Heart right ventricle (tissue), 16 donors: ENCODE results near the gene RBBP8NL. TPM values are rescaled to one million over a fixed set of nuclear protein-coding genes. Genes with fewer than 3 reads are reported as not detected.

ENCODE experiments used
- ATAC-seq, 8 donors: fragments of 200-7000 bp; cut with Tn5 transposase; one replicate each; pipeline ENCODE4 v1.9.1; 2020; ENCODE audit warnings: mild to moderate bottlenecking in 8 of 8, moderate library complexity in 8 of 8, moderate number of reproducible peaks in 1 of 8
- DNase-seq, 2 donors: peaks; one replicate each; pipeline ENCODE4 v3.0.0-alpha.2; 2020
- H3K27ac ChIP-seq, 10 donors: fragments of 200-600 bp; sonication (generic) in 2 of 10; one replicate each; pipeline versions ENCODE4 v1.5.0 to v1.8.0; 2020 to 2022; ENCODE audit warnings: mild to moderate bottlenecking in 3 of 10
- H3K27me3 ChIP-seq, 7 donors: fragments of 200-600 bp; one replicate each; pipeline ENCODE4 v1.8.0; 2021 to 2022; ENCODE audit warnings: mild to moderate bottlenecking in 2 of 7
- H3K36me3 ChIP-seq, 9 donors: fragments of 200-600 bp; sonication (generic) in 1 of 9; one replicate each; pipeline versions ENCODE4 v1.5.0 to v1.8.0; 2020 to 2022; ENCODE audit warnings: mild to moderate bottlenecking in 2 of 9
- H3K4me1 ChIP-seq, 9 donors: fragments of 200-600 bp; sonication (generic) in 1 of 9; one replicate each; pipeline versions ENCODE4 v1.5.0 to v1.8.0; 2020 to 2022; ENCODE audit warnings: mild to moderate bottlenecking in 4 of 9
- H3K4me3 ChIP-seq, 10 donors: fragments of 200-600 bp; sonication (generic) in 2 of 10; one replicate each; pipeline versions ENCODE4 v1.5.0 to v1.8.0; 2020 to 2022; ENCODE audit warnings: mild to moderate bottlenecking in 7 of 10, moderate library complexity in 2 of 10
- H3K9me3 ChIP-seq, 11 donors: fragments of 200-600 bp in 10 of 11; sonication (generic) in 2 of 11; one replicate each; pipeline versions ENCODE4 v1.5.0 to v1.8.0; 2013 to 2022; ENCODE audit warnings: mild to moderate bottlenecking in 2 of 11, control low read depth in 1 of 11, moderate library complexity in 1 of 11
- CTCF ChIP-seq, 9 donors: fragments of 200-600 bp; sonication (generic) in 2 of 9; IDR thresholded peaks; one replicate each; pipeline versions ENCODE4 v1.5.0 to v1.8.0; 2021 to 2022; ENCODE audit warnings: antibody characterized with exemption in 9 of 9, mild to moderate bottlenecking in 5 of 9, moderate library complexity in 1 of 9
- WGBS, 2 donors: extraction: QIAGEN DNeasy Blood & Tissue Kit; methylation state at CpG; one replicate each; pipeline ENCODE4 v1.1.7; 2013; ENCODE audit warnings: inconsistent platforms in 1 of 2; 5-methylcytosine and 5-hydroxymethylcytosine counted together
- intact Hi-C, 10 donors: fragments of 100-400 bp; cut with DNase I; formaldehyde crosslinking; loops; one replicate each; pipeline versions ENCODE4 v1.11.1 to v1.14.2; 2022
- polyA plus RNA-seq, 2 donors: library from polyadenylated mRNA; stranded (reverse); fragments of 200-250 nt; gene quantifications; one replicate each; pipeline ENCODE4 v1.2.3, GENCODE V29; 2013
- total RNA-seq, 10 donors: library from RNA; stranded (reverse); fragmentation: NEBNext Ultra II Directional in 3 of 10; extraction: Animal tissue kit (Norgen Biotek cat#: 25700) in 3 of 10; gene quantifications; one replicate each; pipeline versions ENCODE4 v1.2.1 to v1.2.4, GENCODE V29; 2021 to 2023
- donor health status: Arrhythmogenic right ventricular cardiomyopathy.
- donor health status: ischemic (EF 13 %, LVEDD 7.1; RV severe dilation, severe dysfunction).
- donor health status: healthy with polysubstance abuse.
- donor health status: DM: no; HTN: yes; CAD: no.
- donor health status: DM: no; HTN: no; CAD: no.
- donor health status: ischemic (EF 25% LVEDD 6.9; RV normal size, moderate dysfunction).
- donor health status: ischemic (EF 25% LVEDD 5.7; RV mildly dilated, moderate dysfunction).
- donor health status: healthy.
- donor health status: DM: yes; HTN: yes; CAD: no.
- donor health status: Ischemic cardiomyopathy.
- donor health status: ischemic (EF 35%, LVEDD 5.7; RV mildly dilated, moderate dysfunction).
- donor health status: nonischemic (EF 11% LVEDD 7.7; RV severe dilation, severe dysfunction).
- donor health status: DM: yes; HTN: yes; CAD: no.
- donor health status: PGD.
- donor health status: ischemic (EF 29% LVEDD 5.4; RV normal size, mild dysfunction).
- donor health status: nonischemic (EF 23%, LVEDD 6.1; RV moderate dilation, normal function).

Gene RBBP8NL
- total and polyA plus RNA-seq, 12 donors: not detected

GRCh38 chr20:62472138-62472940 is 45.0 kb upstream of the RBBP8NL start:
- H3K4me1 ChIP-seq: peaks cover 0 to 20% (median 12%) of the 10 kb centered on the region in 9 donors
- intact Hi-C loops: no loop called here
- H3K27ac ChIP-seq: no peak overlapping the region

GRCh38 chr20:62470459-62470858 is 43.1 kb upstream of the RBBP8NL start:
- Histone ChIP-seq H3K9me3 (no peaks in the 10 kb centered on the region), H3K4me3 (no peak overlapping the region), H3K4me1 (peaks cover 0 to 10% (median 3%) of the 10 kb centered on the region in 9 donors), H3K27ac (no peak overlapping the region), H3K27me3 (peaks cover 13 to 63% (median 45%) of the 10 kb centered on the region in 7 donors), H3K36me3 (no peaks in the 10 kb centered on the region)
- intact Hi-C loops: no loop called here
- WGBS, 2 donors: 81 to 85% methylated on average over 12 of the region's 12 CpGs
- TF ChIP-seq CTCF (IDR thresholded peaks at IDR 0.05): no peak
- no peak for DNase-seq
- ATAC-seq: no peak

More at GRCh38 chr20:62472138-62472940, 45.0 kb upstream of the RBBP8NL start:
- Histone ChIP-seq H3K36me3 (no peaks in the 10 kb centered on the region), H3K4me3 (no peak overlapping the region), H3K27me3 (peaks cover 26 to 77% (median 59%) of the 10 kb centered on the region in 7 donors), H3K9me3 (no peaks in the 10 kb centered on the region)
- DNase-seq (no peak), ATAC-seq (no peak)
- 80 to 84% methylated on average over 23 of the region's 23 CpGs for WGBS, 2 donors
- TF ChIP-seq CTCF (IDR thresholded peaks at IDR 0.05): no peak

- no peak for TF ChIP-seq CTCF (IDR thresholded peaks at IDR 0.05)
- peaks cover 0 to 10% (median 0%) of the 10 kb centered on the region in 9 donors for H3K4me1 ChIP-seq
- no peak overlapping the region for H3K4me3 ChIP-seq
- H3K27ac ChIP-seq: no peak overlapping the region
- WGBS, 2 donors: 65 to 68% methylated on average over 18 of the region's 18 CpGs
- peaks cover 9 to 58% (median 41%) of the 10 kb centered on the region in 7 donors for H3K27me3 ChIP-seq
- no peak for DNase-seq
- H3K9me3 ChIP-seq: no peaks in the 10 kb centered on the region
- no peaks in the 10 kb centered on the region for H3K36me3 ChIP-seq
- intact Hi-C loops: no loop called here
- no peak for ATAC-seq
Observed at GRCh38 chr20:62470001-62470400, 42.7 kb upstream of the RBBP8NL start.

GRCh38 chr20:62469352-62469751 is 42.0 kb upstream of the RBBP8NL start:
- TF ChIP-seq CTCF (IDR thresholded peaks at IDR 0.05): no peak
- Histone ChIP-seq H3K4me1 (peaks cover 0 to 4% (median 0%) of the 10 kb centered on the region in 9 donors), H3K36me3 (no peaks in the 10 kb centered on the region), H3K27ac (no peak overlapping the region), H3K27me3 (peaks cover 4 to 52% (median 34%) of the 10 kb centered on the region in 7 donors), H3K9me3 (no peaks in the 10 kb centered on the region), H3K4me3 (no peak overlapping the region)
- ATAC-seq (no peak), DNase-seq (no peak)
- intact Hi-C loops: no loop called here
- WGBS, 2 donors: 84 to 87% methylated on average over 17 of the region's 17 CpGs
